Body of pancreas (tissue), 4 donors: ENCODE data around the gene ZBTB1. TPM values are rescaled to one million over a fixed set of nuclear protein-coding genes. Genes with fewer than 3 reads are reported as not detected.

ENCODE experiments used
- ATAC-seq: fragments of 150-250 bp; one replicate; pipeline ENCODE4 v1.9.1; 2016
- DNase-seq, 4 donors: peaks; one replicate each; pipeline ENCODE4 v3.0.0-alpha.2; 2019
- H3K27ac ChIP-seq, 4 donors: fragments of 200-600 bp; sonication (generic); 1 replicate in 3 of 4; 2 replicates in 1 of 4; pipeline versions ENCODE4 v1.5.1 to v1.6.1; 2016 to 2019; ENCODE audit warnings: mild to moderate bottlenecking in 1 of 4, mixed read lengths in 1 of 4, moderate library complexity in 1 of 4
- H3K27me3 ChIP-seq, 2 donors: fragments of 200-600 bp; sonication (generic); one replicate each; pipeline ENCODE4 v1.6.0; 2016; ENCODE audit warnings: mild to moderate bottlenecking in 1 of 2
- H3K36me3 ChIP-seq, 2 donors: fragments of 200-600 bp; sonication (generic); replicated peaks in 1 of 2; 2 replicates each; pipeline ENCODE4 v1.5.1; 2016; ENCODE audit warnings: low read depth in 2 of 2; ENCODE audit not compliant: insufficient read depth in 1 of 2
- H3K4me1 ChIP-seq: fragments of 200-600 bp; sonication (generic); one replicate; pipeline ENCODE4 v1.6.0; 2016
- H3K4me3 ChIP-seq, 2 donors: fragments of 200-600 bp; sonication (generic); 1 replicate in 1 of 2; 2 replicates in 1 of 2; pipeline ENCODE4 v1.5.1; 2016 to 2019
- H3K9me3 ChIP-seq, 3 donors: fragments of 200-600 bp; sonication (generic); 1 replicate in 2 of 3; 2 replicates in 1 of 3; pipeline ENCODE4 v1.5.1; 2016
- CTCF ChIP-seq, 7 experiments: fragments of 450-650 bp in 4 of 7; fragments of 200-600 bp in 3 of 7; sonication (generic) in 3 of 7; IDR thresholded peaks; one replicate each; pipeline ENCODE4 v1.5.1; 2016 to 2019; ENCODE audit warnings: antibody characterized with exemption in 7 of 7
- POLR2A ChIP-seq, 3 donors: fragments of 450-650 bp; IDR thresholded peaks; one replicate each; pipeline ENCODE4 v1.6.1; 2016; ENCODE audit warnings: antibody characterized with exemption in 3 of 3, mild to moderate bottlenecking in 2 of 3
- WGBS, 2 donors: methylation state at CpG; one replicate each; pipeline ENCODE4 v1.1.5; 2017; 5-methylcytosine and 5-hydroxymethylcytosine counted together
- intact Hi-C: fragments of 100-400 bp; cut with DNase I; formaldehyde crosslinking; loops from one replicate; pipeline ENCODE4 v1.15.1; 2023
- total RNA-seq, 2 donors: library from RNA; depleted of rRNA; stranded (reverse); fragments of >200 nt; gene quantifications; one replicate each; pipeline ENCODE4 v1.1.0, GENCODE V29; 2016

The ZBTB1 gene
- total RNA-seq, 2 donors from 2014 or later, result 28.5 to 43.8 TPM

GRCh38 chr14:64491637-64492036, 12.9 kb upstream of the ZBTB1 start:
- H3K4me3 ChIP-seq, result no peak overlapping the region
- WGBS, 2 donors, result 63 to 82% methylated on average over 2 of the region's 2 CpGs
- intact Hi-C loops, result no loop called here
- peaks cover 0 to 9% of the 10 kb centered on the region in 2 donors for H3K36me3 ChIP-seq
- TF ChIP-seq CTCF (IDR thresholded peaks at IDR 0.05), result no peak
- TF ChIP-seq POLR2A (IDR thresholded peaks at IDR 0.05), result no peak
- no peaks in the 10 kb centered on the region for H3K27me3 ChIP-seq
- DNase-seq (no peak), ATAC-seq (no peak)
- no peaks in the 10 kb centered on the region for H3K4me1 ChIP-seq
- H3K9me3 ChIP-seq, result no peaks in the 10 kb centered on the region
- H3K27ac ChIP-seq, result no peak overlapping the region

GRCh38 chr14:64493455-64493854, 11.1 kb upstream of the ZBTB1 start:
- ATAC-seq (no peak), DNase-seq (no peak)
- H3K36me3 ChIP-seq, result peaks cover 0 to 7% of the 10 kb centered on the region in 2 donors
- no peak overlapping the region for H3K27ac ChIP-seq
- no peaks in the 10 kb centered on the region for H3K27me3 ChIP-seq
- no peaks in the 10 kb centered on the region for H3K4me1 ChIP-seq
- WGBS, 2 donors, result 82 to 88% methylated on average over 3 of the region's 3 CpGs
- TF ChIP-seq POLR2A (IDR thresholded peaks at IDR 0.05) (no peak), CTCF (IDR thresholded peaks at IDR 0.05) (no peak)
- intact Hi-C loops, result no loop called here
- H3K9me3 ChIP-seq, result no peaks in the 10 kb centered on the region
- no peak overlapping the region for H3K4me3 ChIP-seq

DNA sequence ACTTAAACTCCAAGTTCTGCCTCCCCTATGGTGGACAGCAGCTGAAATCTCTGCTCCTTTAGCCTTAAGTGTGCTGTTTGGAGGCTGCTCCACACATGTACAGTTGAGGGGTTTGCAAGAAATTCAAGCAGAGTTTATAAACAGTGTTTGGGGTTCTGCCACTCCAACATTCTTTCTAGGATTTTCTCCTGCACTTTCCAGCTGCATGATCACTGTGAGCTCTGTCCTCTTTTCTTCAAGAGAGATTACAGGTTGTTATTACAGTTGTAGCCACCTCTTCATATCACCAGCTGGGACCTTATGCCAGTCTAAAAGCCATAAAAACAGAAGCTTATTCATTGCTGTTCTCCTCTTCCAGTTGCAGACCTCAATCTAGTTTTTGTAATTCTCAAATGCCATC, 9.3 kb upstream of the ZBTB1 start:
- Histone ChIP-seq H3K4me3 (no peak overlapping the region), H3K27ac (no peak overlapping the region)
- TF ChIP-seq CTCF (IDR thresholded peaks at IDR 0.05), result no peak
- TF ChIP-seq POLR2A (IDR thresholded peaks at IDR 0.05), result no peak

GRCh38 chr14:64496764-64497163, 7.8 kb upstream of the ZBTB1 start:
- TF ChIP-seq CTCF (IDR thresholded peaks at IDR 0.05) (no peak), POLR2A (IDR thresholded peaks at IDR 0.05) (no peak)
- no peak overlapping the region for H3K27ac ChIP-seq
- H3K4me1 ChIP-seq, result peaks cover 18% of the 10 kb centered on the region

More for the DNA sequence above, 9.3 kb upstream of the ZBTB1 start:
- Histone ChIP-seq H3K27me3 (no peaks in the 10 kb centered on the region), H3K36me3 (peaks cover 0 to 2% of the 10 kb centered on the region in 2 donors), H3K4me1 (peaks cover 4% of the 10 kb centered on the region), H3K9me3 (no peaks in the 10 kb centered on the region)
- ATAC-seq (no peak), DNase-seq (no peak)
- intact Hi-C loops, result no loop called here

DNA sequence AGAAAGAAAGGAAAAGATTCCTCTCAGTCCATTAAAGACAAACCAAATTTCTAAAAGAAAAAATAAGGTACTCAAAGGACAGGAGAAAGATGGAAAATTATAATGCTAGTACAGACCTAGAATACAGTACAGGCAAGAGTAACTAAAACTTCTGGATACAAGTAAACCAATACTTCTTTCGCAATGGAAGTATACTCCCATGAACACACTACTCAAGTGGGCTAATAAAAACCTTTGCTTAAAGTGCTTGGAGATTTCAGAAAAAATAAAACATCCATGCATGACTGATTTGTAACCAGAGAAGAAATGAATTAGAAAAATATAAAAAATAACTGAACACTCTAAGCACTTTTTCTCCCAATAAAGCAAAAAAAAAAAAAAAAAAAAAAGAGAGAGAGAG, 4.5 kb upstream of the ZBTB1 start:
- intact Hi-C loops, result no loop called here
- H3K27ac ChIP-seq, result no peak overlapping the region
- 86 to 92% methylated on average over 1 of the region's 1 CpG for WGBS, 2 donors

More at GRCh38 chr14:64496764-64497163, 7.8 kb upstream of the ZBTB1 start:
- H3K9me3 ChIP-seq, result no peaks in the 10 kb centered on the region
- no peaks in the 10 kb centered on the region for H3K27me3 ChIP-seq
- DNase-seq (no peak), ATAC-seq (no peak)
- intact Hi-C loops, result no loop called here
- H3K36me3 ChIP-seq, result no peaks in the 10 kb centered on the region
- no peak overlapping the region for H3K4me3 ChIP-seq

More for the DNA sequence above, 4.5 kb upstream of the ZBTB1 start:
- peaks cover 30% of the 10 kb centered on the region for H3K4me1 ChIP-seq
- DNase-seq (no peak), ATAC-seq (no peak)
- no peaks in the 10 kb centered on the region for H3K36me3 ChIP-seq
- H3K4me3 ChIP-seq, result no peak overlapping the region
- H3K9me3 ChIP-seq, result no peaks in the 10 kb centered on the region
- TF ChIP-seq POLR2A (IDR thresholded peaks at IDR 0.05), result no peak
- TF ChIP-seq CTCF (IDR thresholded peaks at IDR 0.05), result no peak
- H3K27me3 ChIP-seq, result no peaks in the 10 kb centered on the region
